RWPE2 (cell line): Measurements from ENCODE around the gene MYO5B.

Experiments
- ATAC-seq: fragments of 200-7000 bp; cut with Tn5 transposase; 3 replicates; pipeline ENCODE4 v1.9.1; 2021; ENCODE audit warnings: low read depth
- DNase-seq: peaks from one replicate; pipeline ENCODE4 v3.0.0-alpha.2; 2020; ENCODE audit warnings: low spot score
- H3K27ac ChIP-seq: fragments of 450-650 bp; 2 replicates; pipeline ENCODE4 v1.5.1; 2017; ENCODE audit warnings: mild to moderate bottlenecking; ENCODE audit not compliant: poor library complexity, severe bottlenecking
- H3K27me3 ChIP-seq: fragments of 250-450 bp; sonication (Bioruptor Pico); 2 replicates; pipeline ENCODE4 v1.5.1; 2021; ENCODE audit warnings: mild to moderate bottlenecking, moderate library complexity; ENCODE audit not compliant: insufficient read depth, poor library complexity, severe bottlenecking
- H3K36me3 ChIP-seq: fragments of 250-450 bp; sonication (Bioruptor Pico); 2 replicates; pipeline ENCODE4 v1.5.1; 2020; ENCODE audit warnings: low read depth, mild to moderate bottlenecking, moderate library complexity
- H3K4me1 ChIP-seq: fragments of 250-450 bp; sonication (Bioruptor Pico); 2 replicates; pipeline ENCODE4 v1.5.1; 2021; ENCODE audit warnings: mild to moderate bottlenecking, moderate library complexity; ENCODE audit not compliant: insufficient read depth, poor library complexity, severe bottlenecking
- H3K4me3 ChIP-seq: fragments of 250-450 bp; sonication (Bioruptor Pico); 2 replicates; pipeline ENCODE4 v1.5.1; 2021; ENCODE audit warnings: mild to moderate bottlenecking, moderate library complexity; ENCODE audit not compliant: severe bottlenecking
- H3K9me3 ChIP-seq: fragments of 250-450 bp; sonication (Bioruptor Pico); 2 replicates; pipeline ENCODE4 v1.5.1; 2021; ENCODE audit warnings: mild to moderate bottlenecking, moderate library complexity; ENCODE audit not compliant: severe bottlenecking
- CTCF ChIP-seq: fragments of 450-650 bp; IDR thresholded peaks from one replicate; pipeline ENCODE4 v1.5.1; 2017; ENCODE audit warnings: mild to moderate bottlenecking, moderate library complexity; ENCODE audit not compliant: poor library complexity, severe bottlenecking

Gene MYO5B

GRCh38 chr18:50193796-50194630, 934 bp downstream of the MYO5B start:
- no peak for DNase-seq
- H3K4me3 ChIP-seq, result peak overlapping the region; percentile 86
- peaks cover 15% of the 10 kb centered on the region for H3K27me3 ChIP-seq

GRCh38 chr18:50192995-50193795, 1.8 kb downstream of the MYO5B start:
- H3K4me1 ChIP-seq, result peaks cover 5% of the 10 kb centered on the region
- ATAC-seq, result no peak
- H3K9me3 ChIP-seq, result no peaks in the 10 kb centered on the region
- TF ChIP-seq CTCF, result no peak
- H3K27me3 ChIP-seq, result peaks cover 15% of the 10 kb centered on the region
- H3K27ac ChIP-seq, result no peak overlapping the region
- no peak for DNase-seq
- peak overlapping the region; percentile 86 for H3K4me3 ChIP-seq
- no peaks in the 10 kb centered on the region for H3K36me3 ChIP-seq

More at GRCh38 chr18:50193796-50194630, 934 bp downstream of the MYO5B start:
- peak; percentile 6; the same call in 2 of the 3 replicates for ATAC-seq
- H3K27ac ChIP-seq, result no peak overlapping the region
- TF ChIP-seq CTCF, result no peak
- H3K4me1 ChIP-seq, result peaks cover 5% of the 10 kb centered on the region
- H3K9me3 ChIP-seq, result no peaks in the 10 kb centered on the region
- H3K36me3 ChIP-seq, result no peaks in the 10 kb centered on the region

GRCh38 chr18:50190926-50191325, 4.0 kb downstream of the MYO5B start:
- H3K36me3 ChIP-seq, result no peaks in the 10 kb centered on the region
- no peaks in the 10 kb centered on the region for H3K9me3 ChIP-seq
- peaks cover 15% of the 10 kb centered on the region for H3K27me3 ChIP-seq
- H3K4me1 ChIP-seq, result peaks cover 5% of the 10 kb centered on the region
- TF ChIP-seq CTCF, result no peak
- ATAC-seq (no peak), DNase-seq (no peak)
- no peak overlapping the region for H3K4me3 ChIP-seq
- H3K27ac ChIP-seq, result no peak overlapping the region

GRCh38 chr18:50190236-50190635, 4.7 kb downstream of the MYO5B start:
- no peak overlapping the region for H3K4me3 ChIP-seq
- ATAC-seq (peak; percentile 68), DNase-seq (no peak)
- H3K27ac ChIP-seq, result no peak overlapping the region
- H3K36me3 ChIP-seq, result no peaks in the 10 kb centered on the region
- no peaks in the 10 kb centered on the region for H3K9me3 ChIP-seq
- no peak for TF ChIP-seq CTCF
- H3K4me1 ChIP-seq, result peaks cover 5% of the 10 kb centered on the region
- H3K27me3 ChIP-seq, result peaks cover 15% of the 10 kb centered on the region
